Hippocampal formation (tissue), 2 donors: ENCODE data around the gene KYNU.
"Not testable (repeated sequence)": the region's sequence is repeated elsewhere in the genome, so short reads cannot be mapped to it uniquely, and the experiment has no call there.

ENCODE experiments used
- DNase-seq, 2 donors: peaks; one replicate each; lab custom pipeline; 2025; lab: John Stamatoyannopoulos, UW

KYNU gene

DNA sequence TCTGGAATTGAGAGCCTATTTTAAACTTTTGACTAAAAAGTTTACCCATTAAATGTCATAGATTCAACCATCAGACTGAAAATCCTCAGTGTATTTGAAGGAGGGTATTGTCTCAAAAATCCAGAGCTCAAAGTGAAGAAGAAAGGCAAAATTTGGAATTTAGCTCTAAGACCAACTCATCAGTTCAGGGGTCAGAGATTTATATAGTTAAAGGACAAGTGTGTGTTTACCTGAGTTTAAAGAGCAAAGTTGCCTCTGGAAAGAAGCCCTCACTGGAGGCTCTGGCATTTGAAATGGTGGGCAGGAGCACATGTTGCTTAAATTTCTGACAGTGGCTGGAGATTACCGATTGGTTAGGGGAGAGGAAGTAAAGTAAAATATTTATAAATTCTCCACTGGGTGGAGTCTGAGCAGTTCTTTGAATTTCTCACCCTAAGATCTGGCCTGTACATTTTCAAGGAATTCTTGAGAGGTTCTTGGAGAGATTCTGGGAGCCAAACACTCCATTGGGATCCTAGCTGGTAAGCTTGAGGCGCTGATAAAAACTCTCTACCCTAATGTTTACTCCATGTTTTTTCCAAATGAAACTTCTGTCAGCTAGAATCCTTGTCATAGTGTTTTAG, at the start of gene KYNU:
KYNU (plus strand) TSS at position 449 of the 623 bp plus-strand sequence. CDS start 7,704 bp downstream, outside the sequence.
- no peak for DNase-seq

DNA sequence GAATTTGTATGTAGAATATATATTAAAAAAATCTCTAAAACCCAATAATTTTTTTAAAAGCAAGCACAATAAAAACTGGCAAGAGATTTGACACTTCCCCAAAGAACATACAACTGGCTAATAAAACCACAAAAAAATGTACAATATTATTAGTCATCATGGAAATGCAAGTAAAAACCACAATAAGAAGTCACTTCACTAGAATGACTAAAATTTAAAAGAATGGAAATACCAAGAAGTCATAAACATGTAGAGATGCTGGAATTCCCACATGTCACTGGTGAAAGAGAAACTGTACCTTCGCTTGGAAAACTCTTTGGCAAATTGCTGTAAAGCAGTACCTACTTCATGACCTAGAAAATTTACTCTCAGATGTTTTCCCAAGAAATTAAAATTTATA, 43.4 kb upstream of the KYNU start:
- no peak for DNase-seq

DNA sequence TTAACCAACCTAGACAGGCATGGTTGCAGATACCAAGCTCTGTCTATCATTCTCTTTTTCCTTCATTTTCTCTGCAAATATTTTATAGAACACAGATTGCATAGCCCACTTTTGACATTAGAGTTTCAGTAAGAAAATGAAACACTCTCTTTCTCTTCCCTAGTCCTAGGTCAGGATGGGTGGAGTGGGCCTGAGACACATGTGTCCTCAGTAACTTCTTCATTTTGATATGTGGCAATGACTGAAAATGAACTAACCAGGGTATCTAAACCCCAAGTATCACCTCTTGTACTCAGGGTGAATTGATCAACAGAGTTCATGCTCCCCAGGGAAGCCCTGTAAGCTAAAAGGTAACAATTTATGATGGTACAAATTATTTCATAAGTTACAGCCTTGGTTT, 37.0 kb upstream of the KYNU start:
- no peak for DNase-seq

DNA sequence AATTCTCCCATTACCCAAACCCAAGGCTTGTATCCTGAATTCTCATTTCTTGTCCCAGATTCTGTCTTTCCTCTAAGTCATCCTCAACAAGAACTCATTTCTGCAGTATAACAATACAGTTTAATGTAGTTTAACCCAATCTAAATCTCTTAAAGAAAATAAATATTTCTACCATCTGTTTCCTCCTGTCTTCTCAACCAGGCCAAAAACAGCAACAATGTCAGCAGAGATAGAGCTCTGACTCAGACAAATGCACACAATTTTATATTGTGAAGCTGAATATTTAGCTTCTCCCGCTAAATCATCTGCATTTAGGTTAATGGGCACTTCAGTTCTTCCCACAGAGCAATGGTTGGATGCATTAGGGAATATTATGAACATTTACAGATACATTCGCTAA, 35.7 kb upstream of the KYNU start:
- no peak for DNase-seq

DNA sequence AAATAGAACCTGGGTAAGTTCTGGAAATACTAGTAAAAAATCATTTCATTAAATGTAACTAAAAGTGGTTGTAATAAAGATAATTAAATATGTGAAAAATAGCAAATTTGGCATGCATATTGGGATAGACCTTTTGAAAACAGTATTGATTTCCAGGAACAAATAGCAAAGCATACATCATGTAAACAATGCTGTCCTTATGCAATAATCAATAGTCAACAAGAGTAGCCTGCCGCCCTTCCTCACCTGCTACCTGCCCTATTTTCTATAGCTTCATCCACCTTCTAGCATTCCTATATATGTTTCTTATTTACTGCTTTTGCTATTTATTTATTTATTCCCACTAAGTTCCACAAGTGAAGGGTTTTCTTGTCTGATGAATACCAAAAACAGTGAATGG, 35.1 kb upstream of the KYNU start:
- no peak for DNase-seq

DNA sequence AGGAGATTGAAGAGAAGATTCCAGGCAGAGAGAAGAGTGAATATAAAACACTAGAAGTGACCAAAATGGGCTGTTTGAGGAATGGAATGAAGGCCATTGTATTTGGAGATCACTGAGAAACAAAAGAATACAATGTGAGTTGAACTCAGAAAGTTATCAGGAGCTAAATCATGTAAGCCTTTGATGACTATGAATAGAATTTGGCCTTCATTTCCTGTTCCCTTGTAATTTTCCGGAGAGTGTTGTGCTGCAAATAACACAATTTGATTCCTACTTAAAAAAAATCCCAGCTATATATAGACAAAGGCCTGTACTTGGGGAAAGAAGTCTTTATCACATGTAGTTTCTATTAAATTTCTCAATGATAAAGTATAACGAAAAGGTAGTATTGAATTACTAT, 33.7 kb upstream of the KYNU start:
- DNase-seq = no peak

DNA sequence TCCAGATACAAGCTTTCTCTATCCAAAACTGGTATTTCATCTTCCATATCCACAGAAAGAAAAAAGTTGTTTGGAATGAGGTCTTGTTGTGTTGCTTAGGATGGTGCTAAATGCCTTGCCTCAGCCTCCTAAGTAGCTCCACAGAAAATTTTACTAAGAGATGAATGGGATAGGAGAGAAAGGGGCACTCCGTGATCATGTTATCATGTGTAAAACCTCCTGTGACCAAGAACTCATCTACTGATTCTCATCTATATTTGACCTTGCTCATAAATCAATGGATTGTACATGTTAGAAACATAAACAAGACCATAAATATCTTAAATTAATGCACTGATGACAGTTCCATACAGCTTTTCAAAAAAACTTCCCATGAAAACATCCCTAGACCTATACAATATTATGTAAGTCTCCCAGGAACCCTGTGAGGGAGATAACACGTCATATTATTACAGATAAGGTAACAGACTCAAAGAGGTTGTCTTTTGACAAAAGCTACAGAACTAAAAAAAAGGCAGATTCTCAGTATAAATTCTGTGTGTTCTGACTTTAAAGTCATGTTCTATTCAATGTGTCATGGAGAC, 29.3 kb upstream of the KYNU start:
- no peak for DNase-seq

DNA sequence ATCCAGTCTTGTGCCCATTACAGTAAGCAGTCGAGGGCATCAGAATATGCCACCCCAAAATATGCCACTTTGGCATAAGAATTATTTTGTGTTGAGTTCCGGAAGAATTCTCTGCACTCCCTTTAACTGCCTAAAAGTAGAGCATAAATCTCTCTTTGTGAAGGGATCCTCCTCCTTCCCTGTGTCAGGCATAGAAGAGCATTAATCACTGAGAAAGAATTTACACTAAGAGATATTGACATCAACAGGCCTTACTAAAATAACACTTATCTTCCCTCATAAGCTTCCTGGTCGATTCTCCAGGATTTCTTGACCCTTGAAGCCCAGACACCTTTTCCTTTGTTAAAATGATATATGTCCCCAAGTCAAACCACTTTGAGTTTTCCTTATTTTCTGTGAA, 27.6 kb upstream of the KYNU start:
- DNase-seq = no peak

DNA sequence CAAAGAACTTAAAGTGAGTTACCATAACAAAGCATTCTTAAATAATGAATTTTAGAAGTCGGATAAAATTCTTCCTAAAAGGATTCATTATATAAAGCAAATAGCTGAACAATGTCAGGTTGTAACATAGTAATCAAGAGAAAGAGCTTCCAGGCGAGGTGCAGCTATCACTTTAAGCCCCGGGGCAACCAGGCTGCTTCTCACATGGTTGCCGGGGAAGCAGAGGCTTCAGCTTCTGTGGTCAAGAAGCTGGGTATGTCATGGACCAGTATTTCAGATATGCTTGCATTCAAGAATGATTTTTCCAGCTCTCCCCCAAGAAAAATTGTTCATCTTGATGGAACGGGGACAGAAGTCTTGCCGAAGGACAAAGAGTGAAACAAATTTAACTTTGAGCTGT, 23.6 kb upstream of the KYNU start:
- no peak for DNase-seq

DNA sequence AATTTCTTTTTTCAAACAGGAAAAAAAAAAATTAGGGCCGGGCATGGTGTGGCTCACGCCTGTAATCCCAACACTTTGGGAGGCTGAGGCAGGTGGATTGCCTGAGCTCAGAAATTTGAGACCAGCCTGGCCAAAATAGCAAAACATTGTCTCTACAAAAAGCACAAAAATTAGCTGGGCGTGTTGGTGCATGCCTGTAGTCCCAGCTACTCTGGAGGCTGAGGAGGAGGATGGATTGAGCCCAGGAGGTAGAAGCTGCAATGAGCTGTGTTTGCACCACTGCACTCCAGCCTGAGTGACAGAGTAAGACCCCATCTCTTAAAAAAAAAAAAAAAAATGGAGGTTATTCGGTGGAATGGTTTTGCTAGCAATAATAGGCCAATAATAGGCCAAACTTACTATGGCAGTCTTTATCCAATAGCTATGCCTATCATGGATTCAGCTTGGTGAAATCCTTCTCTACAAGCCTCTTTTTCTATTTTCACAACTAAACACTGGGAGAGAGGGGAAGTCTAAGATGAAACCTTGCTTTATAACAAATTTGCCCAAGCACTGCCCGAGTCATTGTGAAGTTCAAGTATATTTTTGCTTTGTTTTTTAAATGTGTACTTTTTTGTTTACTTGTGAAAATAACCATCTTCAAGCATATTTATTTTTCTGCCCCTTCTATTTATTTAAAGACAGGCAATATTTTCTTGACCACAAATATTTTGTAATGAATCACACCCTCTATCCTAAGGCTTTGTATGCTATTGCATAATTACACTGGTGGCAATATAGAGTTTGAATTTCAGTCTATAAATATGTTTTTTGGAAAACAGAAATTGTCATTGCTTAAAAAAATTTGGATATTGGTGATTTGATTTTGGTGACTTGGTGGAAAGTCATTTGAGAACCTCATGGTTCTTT, 20.0 kb upstream of the KYNU start:
- no peak for DNase-seq

DNA sequence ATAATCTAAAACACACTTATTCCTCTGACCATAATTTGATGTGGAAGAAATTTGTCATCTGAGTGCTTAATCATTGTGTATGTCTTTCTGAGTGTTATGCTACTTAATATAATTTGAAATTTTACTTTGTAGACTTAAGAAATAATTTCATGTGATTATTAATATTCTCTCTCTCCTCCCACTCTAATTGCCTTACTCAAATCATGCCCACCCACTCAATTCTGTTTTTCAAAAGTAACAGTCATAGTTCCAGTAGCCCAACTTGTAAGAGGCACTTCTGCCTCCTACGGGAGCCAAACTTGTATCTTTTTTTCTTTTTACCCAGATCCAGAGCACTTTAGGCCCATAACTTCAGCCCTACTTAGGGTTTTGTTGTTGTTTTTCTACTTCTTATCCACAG, 18.5 kb upstream of the KYNU start:
- no peak for DNase-seq

DNA sequence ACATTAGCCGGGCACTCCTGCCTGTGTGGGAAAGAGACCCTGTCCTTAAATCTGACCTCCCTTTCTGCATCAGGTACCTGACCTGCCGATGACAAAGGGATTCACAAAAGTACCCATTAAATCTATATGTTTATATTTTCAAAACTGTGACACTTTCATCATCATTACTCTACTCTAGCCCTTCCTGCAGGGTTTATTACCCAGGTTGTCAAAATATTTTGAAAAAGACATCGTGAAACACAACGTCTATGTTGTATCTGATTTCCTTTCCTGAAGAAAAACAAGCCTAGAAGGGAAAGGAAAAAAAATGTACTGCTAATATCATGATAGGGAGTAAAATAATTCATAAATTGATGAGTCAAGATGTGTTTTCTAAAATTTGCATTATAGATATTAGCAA, 15.2 kb upstream of the KYNU start:
- DNase-seq = no peak

DNA sequence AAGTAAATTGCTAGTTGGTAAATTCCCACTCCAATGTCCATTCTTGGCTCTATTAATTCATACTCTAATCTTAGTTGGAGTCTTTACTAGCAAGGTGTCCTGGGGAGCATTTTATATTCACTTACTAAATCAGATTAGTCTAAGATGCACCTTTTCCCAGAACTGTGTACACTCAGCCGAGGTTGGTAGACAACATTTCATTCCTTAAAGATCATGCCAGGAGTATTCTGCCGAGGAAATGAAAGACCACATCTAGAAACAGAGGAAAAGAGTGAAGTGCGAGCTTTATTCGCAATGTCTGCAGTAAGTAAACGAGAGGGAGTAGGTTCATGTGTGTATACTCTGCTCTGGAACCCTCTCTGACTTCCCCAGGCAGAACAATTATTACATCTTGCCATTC, 14.6 kb upstream of the KYNU start:
- no peak for DNase-seq

DNA sequence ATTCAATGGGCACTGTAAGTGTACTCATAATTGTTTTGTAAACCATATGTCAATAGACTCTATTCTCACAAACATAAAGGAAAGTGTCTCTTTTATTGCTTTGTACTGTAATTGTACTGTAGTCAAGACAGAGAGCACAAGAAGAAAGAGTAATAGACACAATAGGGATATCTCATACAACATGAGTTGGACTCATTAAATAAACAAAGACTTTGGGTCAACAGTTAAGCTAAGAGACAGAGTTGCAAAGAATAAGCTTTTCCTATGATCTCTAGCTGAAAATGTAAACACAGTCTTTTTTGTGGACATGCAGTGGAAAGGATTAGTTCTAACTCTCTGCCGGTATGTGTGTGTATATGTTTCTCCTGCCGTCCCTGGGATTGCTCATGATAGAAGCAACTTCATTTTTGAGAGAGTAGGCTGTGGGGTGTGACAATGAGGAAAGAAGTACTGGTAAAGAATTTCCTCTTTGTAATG, 13.9 kb upstream of the KYNU start:
- DNase-seq = no peak

DNA sequence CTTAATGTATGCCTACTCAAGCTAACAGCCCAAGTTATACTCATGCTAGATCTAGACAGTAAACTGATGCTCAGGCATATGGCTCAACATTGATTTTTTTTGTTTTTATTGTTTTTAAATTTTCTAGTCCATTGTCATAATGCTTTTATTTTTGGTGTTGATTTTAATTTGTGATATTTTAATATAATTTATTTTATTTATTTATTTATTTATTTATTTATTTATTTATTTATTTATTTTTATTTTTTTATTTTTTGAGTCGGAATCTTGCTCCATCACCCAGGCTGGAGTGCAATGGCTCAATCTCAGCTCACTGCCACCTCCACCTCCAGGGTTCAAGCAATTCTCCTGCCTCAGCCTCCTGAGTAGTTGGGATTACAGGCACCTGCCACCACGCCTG, 12.9 kb upstream of the KYNU start:
- not testable (repeated sequence) for DNase-seq

DNA sequence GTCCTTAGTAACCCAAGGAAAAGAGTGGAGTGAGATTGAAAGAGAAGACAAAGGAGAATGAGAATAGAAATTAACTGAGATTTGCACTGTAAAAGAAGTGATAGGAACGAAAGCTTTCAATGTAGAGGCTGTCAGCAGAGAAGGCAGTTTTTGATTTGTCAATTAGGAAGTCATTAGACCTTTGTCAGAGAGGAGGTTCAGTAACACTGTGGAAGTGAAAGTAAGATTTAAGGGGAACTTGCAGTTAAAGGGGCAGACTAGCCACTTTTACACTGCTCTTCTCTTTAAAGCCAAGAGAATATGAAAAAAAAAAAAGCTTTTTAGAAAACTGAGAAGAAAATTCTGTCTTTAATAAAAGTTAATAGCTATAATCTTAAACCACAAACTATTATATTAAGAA, 11.5 kb upstream of the KYNU start:
- peak in 1 of 2 donors; percentile 26 for DNase-seq

DNA sequence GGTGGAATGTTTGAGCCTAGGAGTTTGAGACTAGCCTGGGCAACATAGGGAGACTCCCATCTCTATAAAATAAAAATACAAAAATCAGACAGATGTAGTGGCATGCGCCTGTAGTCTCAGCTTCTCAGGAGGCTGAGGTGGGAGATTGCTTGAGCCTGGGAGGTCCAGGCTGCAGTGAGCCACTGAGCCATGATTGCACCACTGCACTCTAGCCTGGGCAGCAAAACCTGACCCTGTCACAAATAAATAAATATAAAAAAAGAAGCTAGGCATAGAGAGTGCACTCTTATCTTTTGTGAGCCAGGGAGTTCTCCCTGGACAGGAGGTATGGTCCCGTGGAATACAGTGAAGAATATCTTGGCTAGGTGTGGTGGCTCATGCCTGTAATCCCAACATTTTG, 11.0 kb upstream of the KYNU start:
- no peak for DNase-seq

DNA sequence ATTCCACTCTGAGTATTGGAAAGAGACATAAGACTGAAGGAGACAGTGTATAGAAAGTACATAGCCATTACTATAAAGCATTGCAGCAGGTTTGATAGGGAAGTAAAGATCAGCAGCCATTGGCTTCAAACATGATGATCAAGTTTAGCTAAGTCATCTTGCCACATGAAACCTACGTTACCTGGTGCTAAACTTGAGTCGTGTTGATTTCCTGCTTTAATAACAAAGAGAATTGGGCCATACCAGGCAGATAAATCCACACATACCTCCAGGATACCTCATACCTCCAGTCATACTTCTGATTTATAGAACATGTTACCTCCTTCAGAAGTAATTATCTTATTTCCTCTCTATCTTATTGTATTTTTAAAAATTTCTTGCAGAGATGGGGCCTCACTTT, 10.3 kb upstream of the KYNU start:
- DNase-seq = no peak

DNA sequence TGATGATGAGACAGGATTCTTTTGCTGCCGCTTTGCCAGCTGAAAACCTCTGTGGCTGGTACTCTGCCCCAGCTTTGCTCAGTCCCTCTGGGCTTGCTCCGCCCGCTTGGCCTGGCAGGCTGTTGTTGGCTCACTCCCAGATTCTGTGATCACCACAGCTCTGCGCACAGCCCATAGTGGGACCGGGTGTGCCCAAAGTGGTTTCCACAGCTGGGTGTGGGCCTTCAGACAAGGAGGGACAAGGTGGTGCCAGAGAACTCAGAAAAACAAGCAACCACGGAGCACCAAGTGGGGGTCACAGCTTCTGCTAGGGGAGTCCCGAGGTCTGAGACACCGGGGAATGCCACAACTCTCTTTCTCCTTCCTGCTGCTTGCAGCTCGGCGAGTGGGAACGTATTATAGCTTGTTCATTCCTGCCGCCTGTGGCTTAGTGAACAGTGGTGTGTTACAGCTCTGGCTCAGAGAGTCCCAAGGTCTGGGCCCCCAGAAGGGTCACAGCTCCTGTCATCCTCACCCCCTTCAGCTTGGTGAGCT, 9.2 kb upstream of the KYNU start:
- peak in 1 of 2 donors; percentile 35 for DNase-seq

DNA sequence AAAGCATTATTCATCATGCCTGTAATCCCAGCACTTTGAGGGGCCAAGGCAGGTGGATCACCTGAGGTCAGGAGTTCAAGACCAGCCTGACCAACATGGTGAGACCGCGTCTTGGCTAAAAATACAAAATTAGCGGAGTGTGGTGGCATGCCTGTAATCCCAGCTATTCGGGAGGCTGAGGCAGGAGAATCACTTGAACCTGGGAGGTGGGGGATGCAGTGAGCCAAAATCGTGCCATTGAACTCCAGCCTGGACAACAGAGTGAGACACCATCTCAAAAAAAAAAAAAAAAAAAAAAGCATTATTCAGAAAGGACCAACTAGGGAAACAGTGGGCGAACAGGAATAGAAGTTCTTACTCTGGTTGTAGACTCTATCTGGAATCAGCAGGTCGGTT, 8.4 kb upstream of the KYNU start:
- not testable (repeated sequence) for DNase-seq

DNA sequence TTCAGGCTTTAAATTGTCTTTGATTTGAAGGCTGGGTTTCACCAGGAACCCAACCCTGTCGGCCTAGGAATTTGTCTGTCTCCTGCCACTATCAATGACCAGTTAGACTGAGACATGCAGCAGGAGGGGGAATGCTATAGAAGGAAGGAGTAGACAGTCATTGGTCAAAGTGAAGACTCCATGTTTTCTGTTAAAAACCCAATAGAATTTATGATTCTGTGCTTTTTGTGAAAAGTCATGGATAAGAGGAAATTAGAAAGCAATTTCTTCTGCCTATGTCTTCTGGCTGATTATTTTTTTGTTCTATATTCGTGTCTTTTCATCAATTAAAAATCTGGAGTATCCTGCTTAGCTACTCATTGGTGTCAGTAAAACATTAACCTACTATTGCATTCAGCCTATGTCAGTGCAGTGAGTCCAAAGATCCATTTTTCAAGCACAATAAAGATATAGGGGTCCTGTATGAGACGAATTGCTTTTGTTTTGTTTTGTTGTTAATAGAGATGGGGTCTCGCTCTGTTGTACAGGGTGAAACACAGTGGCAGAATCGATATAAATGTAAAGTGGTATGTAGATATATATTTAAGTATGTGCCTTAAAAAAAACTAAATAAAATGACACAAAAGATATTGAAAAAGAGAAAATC, 7.9 kb upstream of the KYNU start:
- DNase-seq = no peak

DNA sequence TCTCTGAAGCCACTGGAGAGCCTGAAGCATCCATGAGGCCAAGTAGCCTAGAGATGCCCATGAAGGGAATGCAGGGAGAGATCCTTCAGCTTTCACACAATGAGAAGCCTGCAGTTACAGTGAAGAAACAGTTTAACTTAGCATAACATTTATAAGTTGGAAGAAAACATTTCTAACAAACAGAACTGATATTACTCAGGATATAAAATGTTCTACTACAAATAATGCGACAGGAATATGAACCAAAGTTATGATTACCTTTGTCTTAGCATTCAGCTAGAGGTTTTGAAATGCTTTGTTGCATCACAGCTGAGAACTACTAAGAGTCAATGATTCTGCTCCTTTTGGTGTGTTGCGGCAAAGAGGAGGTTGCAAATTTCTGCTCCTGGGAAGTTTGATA, 6.9 kb upstream of the KYNU start:
- DNase-seq = no peak
